NCI-H748 (cell line): ENCODE results near the gene PTPN6.
A peak's percentile ranks its signal among the peaks of the same experiment; 100 is the strongest.

Experiments used
- DNase-seq: peaks from one replicate; lab custom pipeline; 2025; ENCODE audit not compliant: unreplicated experiment; lab: John Stamatoyannopoulos, UW

PTPN6 gene

DNA sequence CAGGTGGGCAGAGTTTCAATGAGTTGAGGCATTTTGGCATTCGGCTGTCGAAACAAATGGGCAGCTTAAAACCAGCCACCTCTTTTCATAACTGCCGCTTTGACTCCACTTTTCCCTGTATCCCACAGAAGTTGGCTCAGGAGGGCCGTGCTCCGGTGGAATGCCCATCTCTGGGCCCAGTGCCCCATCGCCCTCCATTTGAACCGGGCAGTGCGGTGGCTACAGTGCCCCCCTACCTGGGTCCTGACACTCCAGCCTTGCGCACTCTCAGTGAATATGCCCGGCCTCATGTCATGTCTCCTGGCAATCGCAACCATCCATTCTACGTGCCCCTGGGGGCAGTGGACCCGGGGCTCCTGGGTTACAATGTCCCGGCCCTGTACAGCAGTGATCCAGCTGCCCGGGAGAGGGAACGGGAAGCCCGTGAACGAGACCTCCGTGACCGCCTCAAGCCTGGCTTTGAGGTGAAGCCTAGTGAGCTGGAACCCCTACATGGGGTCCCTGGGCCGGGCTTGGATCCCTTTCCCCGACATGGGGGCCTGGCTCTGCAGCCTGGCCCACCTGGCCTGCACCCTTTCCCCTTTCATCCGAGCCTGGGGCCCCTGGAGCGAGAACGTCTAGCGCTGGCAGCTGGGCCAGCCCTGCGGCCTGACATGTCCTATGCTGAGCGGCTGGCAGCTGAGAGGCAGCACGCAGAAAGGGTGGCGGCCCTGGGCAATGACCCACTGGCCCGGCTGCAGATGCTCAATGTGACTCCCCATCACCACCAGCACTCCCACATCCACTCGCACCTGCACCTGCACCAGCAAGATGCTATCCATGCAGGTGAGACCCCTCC lies 12.6 kb upstream of the PTPN6 start:
- DNase-seq, result no peak

DNA sequence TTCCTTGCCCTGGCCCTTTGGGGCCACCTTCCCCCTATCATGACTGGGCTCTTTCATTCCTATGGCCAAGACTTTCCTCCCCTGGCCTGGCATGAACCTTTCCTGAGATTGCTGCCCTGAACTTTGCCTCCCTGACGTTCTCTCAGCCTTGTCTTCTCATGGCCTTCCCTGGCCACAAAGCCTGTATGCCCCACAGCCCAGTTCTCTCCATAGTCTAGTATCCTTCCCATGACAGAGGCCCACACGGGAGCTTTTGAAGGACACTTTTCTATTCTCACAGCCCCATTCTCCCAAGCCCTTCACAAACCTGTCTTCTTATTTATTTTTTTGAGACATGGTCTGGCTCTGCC lies 12.0 kb upstream of the PTPN6 start:
- no peak for DNase-seq

DNA sequence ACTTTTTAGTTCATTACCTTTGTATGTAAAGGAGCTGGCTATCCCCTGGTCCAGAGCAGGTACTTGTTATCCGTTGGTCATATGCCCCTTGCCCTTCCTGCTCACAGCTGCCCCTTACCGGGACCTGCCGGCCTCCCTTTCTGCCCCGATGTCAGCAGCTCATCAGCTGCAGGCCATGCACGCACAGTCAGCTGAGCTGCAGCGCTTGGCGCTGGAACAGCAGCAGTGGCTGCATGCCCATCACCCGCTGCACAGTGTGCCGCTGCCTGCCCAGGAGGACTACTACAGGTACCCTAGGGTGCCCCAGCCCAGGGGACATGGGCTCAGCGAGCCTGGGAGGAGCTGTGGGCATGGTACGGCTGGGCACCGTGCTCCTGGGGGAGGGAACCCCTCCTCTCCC lies 9.9 kb upstream of the PTPN6 start:
- DNase-seq, result no peak

- DNase-seq, result no peak
Measured at GRCh38 chr12:6941782-6942181, 9.4 kb upstream of the PTPN6 start.

- DNase-seq, result no peak
Measured at GRCh38 chr12:6942331-6942665, 8.9 kb upstream of the PTPN6 start.

DNA sequence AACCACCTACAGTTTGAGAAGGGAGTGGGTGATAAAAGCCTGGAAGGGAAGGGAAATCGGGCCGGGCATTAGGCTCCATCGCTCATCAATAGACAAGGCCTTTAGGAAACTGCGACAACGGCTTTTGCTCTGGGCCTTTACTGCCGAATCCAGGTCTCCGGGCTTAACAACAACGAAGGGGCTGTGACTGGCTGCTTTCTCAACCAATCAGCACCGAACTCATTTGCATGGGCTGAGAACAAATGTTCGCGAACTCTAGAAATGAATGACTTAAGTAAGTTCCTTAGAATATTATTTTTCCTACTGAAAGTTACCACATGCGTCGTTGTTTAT lies 7.8 kb upstream of the PTPN6 start:
- peak; percentile 89 for DNase-seq

DNA sequence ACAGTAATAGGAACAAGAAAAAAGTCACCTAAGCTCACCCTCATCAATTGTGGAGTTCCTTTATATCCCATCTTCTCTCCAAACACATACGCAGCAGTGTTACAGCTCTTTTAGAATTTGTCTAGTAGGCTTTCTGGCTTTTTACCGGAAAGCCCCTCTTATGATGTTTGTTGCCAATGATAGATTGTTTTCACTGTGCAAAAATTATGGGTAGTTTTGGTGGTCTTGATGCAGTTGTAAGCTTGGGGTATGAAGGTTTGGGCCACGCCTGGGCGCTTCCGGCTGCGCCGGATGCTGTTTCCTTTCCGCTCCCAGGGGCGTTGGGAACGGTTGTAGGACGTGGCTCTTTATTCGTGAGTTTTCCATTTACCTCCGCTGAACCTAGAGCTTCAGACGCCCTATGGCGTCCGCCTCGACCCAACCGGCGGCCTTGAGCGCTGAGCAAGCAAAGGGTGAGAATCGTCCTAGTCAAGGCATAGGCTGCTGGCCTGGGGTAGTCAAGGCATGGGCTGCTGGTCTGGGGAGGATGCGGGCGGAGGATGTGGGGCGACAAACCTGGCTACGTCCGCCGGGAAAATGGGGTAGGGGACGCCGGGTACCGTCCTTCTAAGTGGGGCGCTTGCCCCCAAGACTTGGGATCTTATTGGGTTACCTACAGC lies 7.3 kb upstream of the PTPN6 start, which contains the start of the genes C12orf57 and RNU7-1:
C12orf57 (plus strand) TSS at position 301 of the 659 bp plus-strand sequence; CDS start at position 401, 100 bp downstream.
RNU7-1 (plus strand) TSS at position 95 of the 659 bp plus-strand sequence.
- DNase-seq, result peak; percentile 95

GRCh38 chr12:6944381-6945186 lies 6.6 kb upstream of the PTPN6 start:
- DNase-seq, result peak; percentile 91

- DNase-seq, result no peak
Measured at GRCh38 chr12:6945613-6946012, 5.5 kb upstream of the PTPN6 start.

DNA sequence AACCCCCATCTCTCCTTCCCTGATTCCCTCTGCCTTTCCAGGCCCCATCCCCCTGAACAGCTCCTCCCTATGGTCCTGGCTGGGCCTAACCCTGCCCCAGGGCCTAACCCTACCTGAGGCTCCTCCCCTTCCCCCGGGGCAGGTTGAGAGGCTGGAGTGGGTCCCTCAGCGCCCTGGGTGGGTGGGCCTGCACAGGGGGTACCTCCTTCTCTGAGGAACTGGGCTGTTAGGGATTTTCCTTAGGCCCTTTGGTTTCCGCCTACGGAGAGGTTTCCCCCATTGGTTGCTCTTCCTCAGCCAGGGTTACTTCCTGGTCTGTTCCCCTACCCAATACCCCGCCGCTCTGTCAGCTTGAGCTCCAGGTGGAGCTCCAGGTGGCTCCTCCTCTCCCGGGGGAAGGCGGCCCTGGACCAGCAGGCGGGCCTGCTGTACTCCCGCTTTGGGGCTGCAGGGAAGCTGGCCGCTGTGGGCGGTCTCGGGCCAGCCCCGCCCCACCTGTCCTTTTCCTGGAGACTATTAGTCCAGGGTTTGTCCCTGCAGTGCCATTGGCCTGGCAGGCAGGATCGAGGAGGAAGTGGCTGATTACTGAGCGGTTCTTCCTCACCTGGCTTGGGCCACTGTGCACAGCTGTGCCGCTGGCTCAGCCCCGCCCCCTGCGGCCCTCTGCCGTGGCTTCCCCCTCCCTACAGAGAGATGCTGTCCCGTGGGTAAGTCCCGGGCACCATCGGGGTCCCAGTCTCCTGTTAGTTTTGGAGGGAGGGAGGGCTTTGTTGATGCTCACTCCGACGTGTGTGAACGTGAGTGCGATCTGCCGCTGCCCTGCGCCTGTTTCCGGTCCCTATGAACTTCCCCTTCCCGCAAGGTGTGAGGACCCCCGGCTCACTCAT lies 4.9 kb upstream of the PTPN6 start:
- peak; percentile 94 for DNase-seq

DNA sequence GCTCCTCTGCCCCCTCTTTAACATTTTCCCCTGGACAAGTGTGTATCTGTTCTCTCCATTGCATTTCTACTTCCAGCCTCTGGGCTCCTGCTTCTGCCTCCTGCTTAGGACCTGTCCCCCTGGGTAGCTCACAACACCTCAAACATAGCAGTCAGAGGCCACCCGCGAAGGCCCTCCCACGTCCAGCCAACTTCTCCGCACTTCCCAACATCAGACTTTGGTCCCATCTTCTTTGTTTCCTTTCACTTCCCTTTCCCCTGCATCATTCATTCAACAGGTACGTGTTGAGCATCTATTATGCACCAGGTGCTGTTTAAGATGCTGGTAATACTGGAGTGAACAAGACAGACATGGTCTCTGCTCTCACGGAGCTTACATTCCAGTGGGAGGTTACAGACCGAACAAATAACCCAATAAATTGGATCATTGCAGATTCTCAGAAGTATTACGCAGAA lies 4.2 kb upstream of the PTPN6 start:
- DNase-seq, result no peak

DNA sequence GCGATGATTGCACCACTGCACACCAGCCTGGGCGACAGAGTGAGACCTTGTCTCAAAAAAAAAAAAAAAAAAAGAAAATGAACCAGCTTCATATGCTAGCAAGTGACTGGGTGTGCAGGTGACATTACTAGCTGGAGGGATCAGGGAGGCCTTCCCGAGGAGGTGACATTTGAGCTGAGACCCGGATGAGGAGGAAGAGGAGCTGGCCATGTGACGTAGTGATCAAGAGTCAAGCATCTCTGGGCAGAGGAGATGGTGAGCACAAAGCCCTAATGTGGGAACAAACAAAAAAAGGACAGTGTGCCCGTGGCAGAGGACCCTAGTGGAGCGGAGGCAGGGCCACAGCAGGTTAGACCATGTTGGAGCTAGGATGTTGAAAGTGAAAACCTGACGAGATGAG lies 3.5 kb upstream of the PTPN6 start:
- no peak for DNase-seq

DNA sequence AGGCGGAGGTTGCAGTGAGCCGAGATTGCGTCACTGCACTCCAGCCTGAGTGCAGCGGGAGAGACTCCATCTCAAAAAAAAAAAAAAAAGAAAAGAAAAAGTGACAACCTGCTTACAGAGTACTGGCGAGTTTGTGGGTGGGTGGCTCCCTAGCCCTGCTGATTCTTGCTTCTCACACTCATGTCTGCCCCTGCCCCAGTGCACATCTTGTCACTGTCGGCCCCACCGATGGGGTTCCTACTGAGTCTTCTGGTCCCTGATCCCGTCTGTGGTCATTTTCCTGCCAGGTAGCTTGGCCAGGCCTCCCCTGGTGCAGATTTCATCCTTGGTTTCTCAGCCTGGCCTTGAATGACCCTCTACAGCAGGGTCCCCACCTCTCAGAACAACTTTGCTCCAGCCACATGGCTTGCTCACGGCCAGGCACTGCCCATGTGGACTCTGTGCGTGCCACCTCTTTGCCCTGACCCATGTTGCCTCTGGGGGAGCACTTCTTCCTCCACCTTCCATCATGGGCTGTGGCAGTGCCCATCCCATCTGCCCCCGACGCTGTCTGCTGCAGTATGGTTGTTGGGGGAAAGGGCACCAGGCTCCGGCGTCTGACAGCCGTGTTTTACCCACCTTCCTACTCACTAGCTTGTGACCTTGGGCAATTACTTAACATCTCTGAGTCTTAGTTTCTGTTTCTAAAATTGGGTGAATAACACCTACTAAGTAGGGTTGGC lies 2.1 kb upstream of the PTPN6 start:
- DNase-seq, result no peak

- DNase-seq, result no peak
Measured at GRCh38 chr12:6950401-6950801, 755 bp upstream of the PTPN6 start.

DNA sequence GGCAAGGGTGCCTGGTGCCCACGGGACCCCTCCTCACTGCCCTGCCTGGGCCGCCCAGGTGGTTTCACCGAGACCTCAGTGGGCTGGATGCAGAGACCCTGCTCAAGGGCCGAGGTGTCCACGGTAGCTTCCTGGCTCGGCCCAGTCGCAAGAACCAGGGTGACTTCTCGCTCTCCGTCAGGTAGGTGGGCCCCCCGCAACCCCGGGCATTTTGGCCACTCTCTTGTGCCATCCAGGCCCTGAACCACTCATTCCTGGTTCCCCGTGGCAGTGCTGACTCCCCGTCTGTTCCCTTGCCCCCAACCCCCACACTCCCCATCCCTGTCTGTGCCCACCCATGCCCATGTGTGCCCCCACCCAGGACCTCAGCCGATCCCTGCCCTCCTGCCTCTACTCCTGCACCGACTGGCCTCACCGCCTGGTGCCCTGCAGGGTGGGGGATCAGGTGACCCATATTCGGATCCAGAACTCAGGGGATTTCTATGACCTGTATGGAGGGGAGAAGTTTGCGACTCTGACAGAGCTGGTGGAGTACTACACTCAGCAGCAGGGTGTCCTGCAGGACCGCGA lies 480 bp downstream of the PTPN6 start:
- no peak for DNase-seq

GRCh38 chr12:6952121-6952862 lies 1.1 kb downstream of the PTPN6 start:
- DNase-seq, result no peak

GRCh38 chr12:6952863-6953441 lies 1.8 kb downstream of the PTPN6 start:
- DNase-seq, result no peak

GRCh38 chr12:6953442-6954315 lies 2.5 kb downstream of the PTPN6 start:
- DNase-seq, result no peak
